Common myeloid progenitor, CD34-positive (primary cell): Measurements from ENCODE around the gene AHI1.
A peak's percentile ranks its signal among the peaks of the same experiment; 100 is the strongest.
"Not testable (repeated sequence)": the region's sequence is repeated elsewhere in the genome, so short reads cannot be mapped to it uniquely, and the experiment has no call there.

Experiments used
- CTCF ChIA-PET: fragments of 350-600 bp; sonication (Branson Sonifier 250); formaldehyde crosslinking; loops from one replicate; lab custom pipeline; 2021; ENCODE audit warnings: antibody characterized with exemption; lab: Charles Lee
- POLR2A ChIA-PET: fragments of 350-600 bp; sonication (Branson Sonifier 250); formaldehyde crosslinking; loops from one replicate; lab custom pipeline; 2021; ENCODE audit warnings: antibody characterized with exemption; lab: Charles Lee
- DNase-seq, 3 donors: peaks; one replicate each; pipeline versions ENCODE4 v3.0.0 to v3.0.0-alpha.2; 2013
- H3K27ac ChIP-seq, 2 experiments: 1 replicate in 1 of 2; 2 replicates in 1 of 2; pipeline ENCODE4 v1.7.0; 2013; ENCODE audit warnings: inconsistent platforms in 2 of 2, low read length in 2 of 2, mild to moderate bottlenecking in 2 of 2, low read depth in 1 of 2, moderate library complexity in 1 of 2; ENCODE audit not compliant: severe bottlenecking in 2 of 2, insufficient read depth in 1 of 2, poor library complexity in 1 of 2
- H3K27me3 ChIP-seq, 5 experiments: replicated peaks in 2 of 5; 1 replicate in 3 of 5; 2 replicates in 2 of 5; pipeline versions ENCODE4 v1.6.1 to v1.7.0; 2013; ENCODE audit warnings: low read length in 4 of 5, mild to moderate bottlenecking in 2 of 5, moderate library complexity in 2 of 5, inconsistent platforms in 1 of 5; ENCODE audit not compliant: insufficient read depth in 5 of 5, control insufficient read depth in 4 of 5
- H3K36me3 ChIP-seq, 4 experiments: 1 replicate in 2 of 4; 2 replicates in 2 of 4; pipeline versions ENCODE4 v1.6.1 to v1.7.0; 2013; ENCODE audit warnings: low read length in 3 of 4, control low read depth in 1 of 4, mild to moderate bottlenecking in 1 of 4; ENCODE audit not compliant: control insufficient read depth in 4 of 4, insufficient read depth in 4 of 4
- H3K4me1 ChIP-seq, 4 experiments: 1 replicate in 3 of 4; 2 replicates in 1 of 4; pipeline versions ENCODE4 v1.6.1 to v1.7.1; 2013; ENCODE audit warnings: low read length in 3 of 4, mild to moderate bottlenecking in 3 of 4, control low read depth in 1 of 4, inconsistent platforms in 1 of 4, moderate library complexity in 1 of 4; ENCODE audit not compliant: control insufficient read depth in 4 of 4, insufficient read depth in 4 of 4; ENCODE audit errors: control extremely low read depth in 1 of 4
- H3K4me3 ChIP-seq, 7 experiments: 1 replicate in 4 of 7; 2 replicates in 3 of 7; pipeline versions ENCODE4 v1.5.1 to v1.7.0; 2013; ENCODE audit warnings: mild to moderate bottlenecking in 7 of 7, low read length in 6 of 7, moderate library complexity in 6 of 7, inconsistent platforms in 2 of 7, low read depth in 2 of 7, control low read depth in 1 of 7; ENCODE audit not compliant: insufficient read depth in 4 of 7, control insufficient read depth in 1 of 7; ENCODE audit errors: extremely low read depth in 1 of 7
- H3K9me3 ChIP-seq, 5 experiments: 1 replicate in 4 of 5; 2 replicates in 1 of 5; pipeline versions ENCODE4 v1.6.1 to v1.7.1; 2013; ENCODE audit warnings: low read length in 4 of 5, mild to moderate bottlenecking in 2 of 5, inconsistent platforms in 1 of 5, low read depth in 1 of 5, moderate library complexity in 1 of 5; ENCODE audit not compliant: control insufficient read depth in 4 of 5, insufficient read depth in 2 of 5; ENCODE audit errors: control extremely low read depth in 1 of 5
- WGBS: methylation state at CpG from one replicate; pipeline ENCODE4 v1.1.5; 2013; ENCODE audit not compliant: insufficient coverage; 5-methylcytosine and 5-hydroxymethylcytosine counted together

AHI1 gene

DNA sequence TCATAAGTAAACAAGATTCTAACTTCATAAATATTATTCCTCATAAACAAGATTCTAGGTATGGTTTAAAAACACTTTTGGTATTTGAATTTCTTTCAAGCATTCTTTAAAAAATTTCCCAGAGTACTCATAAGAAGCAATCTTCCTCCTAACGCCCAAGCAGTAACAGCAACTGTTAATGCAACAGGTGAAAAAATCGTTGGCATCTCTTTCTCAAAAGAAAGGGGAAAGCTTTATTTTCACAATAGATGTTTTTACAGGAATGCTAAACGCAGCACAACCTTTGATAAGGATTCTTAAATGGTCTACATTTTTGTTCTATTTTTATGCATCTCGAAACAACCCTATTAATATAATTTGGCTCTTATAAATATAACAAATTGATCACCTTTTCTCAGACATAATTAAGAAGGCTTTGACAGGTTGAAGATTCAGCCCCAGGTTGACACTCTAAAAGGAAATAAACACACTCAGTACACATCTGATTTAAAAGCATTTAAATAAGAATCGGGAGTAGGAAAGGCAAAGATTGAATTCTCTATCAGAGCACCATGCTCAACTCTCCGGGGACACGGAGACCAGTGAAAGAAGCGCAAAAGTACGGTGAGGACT, 634 bp downstream of the AHI1 start:
- no peaks in the 10 kb centered on the region for H3K9me3 ChIP-seq
- POLR2A ChIA-PET: no interaction called here

DNA sequence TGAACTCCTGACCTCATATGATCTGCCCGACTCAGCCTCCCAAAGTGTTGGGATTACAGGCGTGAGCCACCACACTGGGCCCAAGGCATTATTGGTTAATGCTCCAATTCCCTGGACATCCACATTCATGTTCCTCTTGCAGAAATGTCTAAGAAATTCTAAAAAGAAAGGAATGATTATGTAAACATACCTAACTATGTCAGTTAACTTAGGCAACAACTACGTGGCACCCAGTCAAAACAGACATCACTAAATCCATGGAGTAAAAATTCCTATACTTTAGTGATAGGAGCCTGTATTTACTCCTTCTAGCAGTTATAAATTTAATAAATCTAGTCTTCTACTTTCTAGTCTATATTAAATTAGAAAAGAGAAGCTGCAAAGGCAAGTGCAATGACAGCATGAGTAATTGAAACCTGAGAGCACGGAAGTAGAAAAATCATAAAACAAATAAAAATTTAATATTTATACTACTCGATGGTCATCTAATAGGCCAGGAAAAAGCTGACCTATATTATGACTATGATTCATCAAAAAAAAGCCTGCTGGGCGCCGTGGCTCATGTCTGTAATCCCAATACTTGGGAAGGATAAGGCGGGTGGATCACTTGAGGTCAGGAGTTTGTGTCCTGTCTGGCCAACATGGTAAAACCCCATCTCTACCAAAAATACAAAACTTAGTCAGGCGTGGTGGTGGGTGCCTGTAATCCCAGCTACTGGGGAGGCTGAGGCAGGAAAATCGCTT, 4.2 kb downstream of the AHI1 start:
- Histone ChIP-seq H3K4me3 (no peak overlapping the region), H3K9me3 (no peaks in the 10 kb centered on the region), H3K27ac (no peak overlapping the region), H3K36me3 (peaks cover 13 to 24% (median 16%) of the 10 kb centered on the region in 4 experiments), H3K27me3 (no peaks in the 10 kb centered on the region), H3K4me1 (peaks cover under 1 to 11% (median 7%) of the 10 kb centered on the region in 4 experiments)
- ChIA-PET CTCF (interaction anchor here (1.0 kb wide), 1 partner anchor 43 kb away, joined by 3 read pairs; no protein-coding TSS in a partner anchor), POLR2A (no interaction called here)
- DNase-seq: no peak
- 100% methylated on average over 3 of the region's 10 CpGs for WGBS

More for the DNA sequence above, 634 bp downstream of the AHI1 start:
- Histone ChIP-seq H3K27me3 (no peaks in the 10 kb centered on the region), H3K36me3 (peaks cover 0 to 8% (median under 1%) of the 10 kb centered on the region in 4 experiments), H3K27ac (peak overlapping the region; percentile 62 to 98), H3K4me3 (peak overlapping the region; percentile 71 to 99 (median 94)), H3K4me1 (peaks cover 8 to 18% (median 14%) of the 10 kb centered on the region in 4 experiments)
- CTCF ChIA-PET: interaction anchor here (1.5 to 1.7 kb wide), 2 partner anchors 11 to 46 kb away, joined by 4 read pairs; no protein-coding TSS in a partner anchor
- DNase-seq: no peak
- 0% methylated on average over 4 of the region's 9 CpGs for WGBS

DNA sequence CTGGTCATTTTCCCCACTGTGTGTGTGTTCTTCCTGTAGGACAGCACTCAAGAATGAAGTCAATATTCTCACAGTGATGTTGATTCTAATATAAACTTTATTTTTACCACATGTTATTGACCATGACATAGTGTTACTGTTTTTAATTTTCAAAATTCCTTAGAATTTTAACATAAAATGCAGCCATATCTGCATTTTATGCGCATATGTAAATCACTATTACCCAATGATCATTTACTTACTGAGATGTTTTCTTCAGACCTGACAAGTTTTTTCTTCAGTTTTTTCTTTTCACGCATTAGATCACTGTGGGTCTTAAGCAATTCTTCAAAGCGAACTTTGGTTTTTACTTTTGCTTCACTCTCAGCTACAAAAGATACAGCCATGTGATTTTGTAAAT, 7.2 kb downstream of the AHI1 start:
- no peak for DNase-seq
- WGBS: no CpG with 5 or more reads among the region's 3 CpGs

GRCh38 chr6:135488023-135488422, 9.5 kb downstream of the AHI1 start:
- Histone ChIP-seq H3K9me3 (peaks cover 2 to 12% (median 9%) of the 10 kb centered on the region in 5 experiments), H3K4me1 (no peaks in the 10 kb centered on the region), H3K27ac (no peak overlapping the region), H3K4me3 (no peak overlapping the region), H3K36me3 (peaks cover 13 to 50% (median 26%) of the 10 kb centered on the region in 4 experiments), H3K27me3 (no peaks in the 10 kb centered on the region)
- WGBS: 100% methylated on average over 2 of the region's 3 CpGs
- ChIA-PET CTCF (no interaction called here), POLR2A (no interaction called here)
- no peak for DNase-seq

More for the DNA sequence above, 7.2 kb downstream of the AHI1 start:
- ChIA-PET POLR2A (no interaction called here), CTCF (no interaction called here)
- Histone ChIP-seq H3K4me3 (no peak overlapping the region), H3K4me1 (no peaks in the 10 kb centered on the region), H3K27ac (no peak overlapping the region), H3K27me3 (no peaks in the 10 kb centered on the region), H3K36me3 (peaks cover 13 to 31% (median 23%) of the 10 kb centered on the region in 4 experiments), H3K9me3 (peaks cover 0 to 5% (median 0%) of the 10 kb centered on the region in 5 experiments)

GRCh38 chr6:135483903-135484302, 13.6 kb downstream of the AHI1 start:
- H3K9me3 ChIP-seq: peaks cover 14 to 42% (median 26%) of the 10 kb centered on the region in 5 experiments
- peaks cover 5 to 62% (median 26%) of the 10 kb centered on the region in 4 experiments for H3K36me3 ChIP-seq
- 100% methylated on average over 2 of the region's 2 CpGs for WGBS
- H3K27me3 ChIP-seq, POLR2A ChIA-PET, H3K27ac ChIP-seq, H3K4me3 ChIP-seq, H3K4me1 ChIP-seq: not testable (repeated sequence)
- CTCF ChIA-PET: interaction anchor here (2.0 kb wide), 1 partner anchor 11 kb away, joined by 6 read pairs; no protein-coding TSS in a partner anchor
- DNase-seq: peak in 1 of 3 donors; percentile 10

DNA sequence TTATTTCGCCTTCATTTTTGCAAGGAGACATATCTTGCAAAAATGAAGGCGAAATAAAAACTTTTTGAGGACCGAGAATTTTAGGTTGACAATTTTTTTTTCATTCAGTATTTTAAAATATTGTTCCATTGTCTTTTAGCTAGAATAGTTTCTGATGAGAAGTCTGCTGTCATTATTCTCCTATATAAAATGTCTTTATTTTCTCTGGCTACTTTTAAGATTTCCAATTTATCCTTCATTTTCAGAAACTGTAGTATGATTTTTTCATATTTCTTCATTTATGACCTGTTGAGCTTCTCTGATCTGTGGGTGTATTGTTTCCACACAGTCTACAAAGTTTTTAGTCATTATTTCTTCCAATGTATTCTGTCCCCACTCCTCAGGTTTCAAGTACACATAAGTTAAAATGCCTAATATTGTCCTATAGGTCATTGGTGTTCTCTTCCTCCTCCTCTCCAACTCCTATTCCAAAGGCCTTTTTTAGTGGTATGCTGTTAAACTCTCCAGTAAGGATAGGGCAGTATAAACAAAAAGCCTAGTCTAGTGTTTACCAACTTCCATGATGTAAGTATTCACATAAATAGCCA, 15.7 kb downstream of the AHI1 start:
- POLR2A ChIA-PET: no interaction called here
- peaks cover 5 to 62% (median 24%) of the 10 kb centered on the region in 4 experiments for H3K36me3 ChIP-seq

More for the DNA sequence above, 15.7 kb downstream of the AHI1 start:
- 100% methylated on average over 1 of the region's 3 CpGs for WGBS
- no peaks in the 10 kb centered on the region for H3K27me3 ChIP-seq
- H3K9me3 ChIP-seq: peaks cover 13 to 52% (median 34%) of the 10 kb centered on the region in 5 experiments
- DNase-seq: peak in 2 of 3 donors; percentile 48 to 55
- no peak overlapping the region for H3K27ac ChIP-seq
- H3K4me1 ChIP-seq: no peaks in the 10 kb centered on the region
- CTCF ChIA-PET: interaction anchor here (1.0 to 2.0 kb wide), 4 partner anchors 10 to 525 kb away, joined by 3 to 6 read pairs (median 3); no protein-coding TSS in a partner anchor
- no peak overlapping the region for H3K4me3 ChIP-seq
